K562 (cell line): ENCODE measurements around the gene PAK1IP1. TPM values are rescaled to one million over a fixed set of nuclear protein-coding genes. Genes with fewer than 3 reads are reported as not detected.
"Not testable (repeated sequence)": the region's sequence is repeated elsewhere in the genome, so short reads cannot be mapped to it uniquely, and the experiment has no call there.

Experiments
- ATAC-seq: fragments of 200-7000 bp; cut with Tn5 transposase; 3 replicates; pipeline ENCODE4 v1.9.1; 2020; ENCODE audit warnings: moderate library complexity
- BruUV-seq: library from RNA; stranded (reverse); fragments of 400-500 nt; replicated peaks from 2 replicates; lab custom pipeline; 2021; lab: Mats Ljungman, UMichigan
- CTCF ChIA-PET: fragments of 300-600 bp; formaldehyde crosslinking; extraction: SDS; loops from one replicate; lab custom pipeline; 2021; ENCODE audit warnings: low intra/inter-chr PET ratio; lab: Yijun Ruan, JAX
- POLR2A ChIA-PET: fragments of 300-600, 350-650 bp; sonication (Branson Sonifier 250); formaldehyde crosslinking; extraction: SDS; loops from one replicate; lab custom pipeline; 2021; ENCODE audit warnings: antibody characterized with exemption, inconsistent platforms; lab: Yijun Ruan, JAX
- DNase-seq, 4 experiments: peaks; one replicate each; pipeline versions ENCODE4 v3.0.0 to v3.0.0-alpha.2; 2011 to 2018; ENCODE audit warnings: low spot score in 3 of 4, mixed read lengths in 3 of 4; ENCODE audit errors: extremely low read depth in 1 of 4
- FAIRE-seq: peaks from 2 replicates; lab custom pipeline; 2011; peaks lifted over from hg19 to GRCh38; lab: Jason Lieb, UNC
- H2AFZ ChIP-seq: 2 replicates; pipeline ENCODE4 v1.6.0; 2011; ENCODE audit warnings: low read depth, low read length, control low read depth, inconsistent platforms
- H3K27ac ChIP-seq: fragments of 200-600 bp; 3 replicates; pipeline ENCODE4 v1.8.0; 2011; ENCODE audit warnings: low read depth, mild to moderate bottlenecking, control low read depth, inconsistent platforms, low read length, moderate library complexity, mixed read lengths; ENCODE audit errors: extremely low read depth
- H3K27me3 ChIP-seq, 2 experiments: fragments of 300-600 bp in 1 of 2; 2 replicates in 1 of 2; 3 replicates in 1 of 2; pipeline versions ENCODE4 v1.6.0 to v1.8.0; 2011; ENCODE audit warnings: inconsistent platforms in 2 of 2, low read length in 2 of 2, mild to moderate bottlenecking in 1 of 2, mixed read lengths in 1 of 2, moderate library complexity in 1 of 2; ENCODE audit not compliant: control insufficient read depth in 2 of 2, insufficient read depth in 2 of 2
- H3K36me3 ChIP-seq: fragments of 300-600 bp; 3 replicates; pipeline ENCODE4 v1.8.0; 2011; ENCODE audit warnings: mild to moderate bottlenecking, low read length, inconsistent platforms; ENCODE audit not compliant: control insufficient read depth, insufficient read depth
- H3K4me1 ChIP-seq, 2 experiments: fragments of 200-600 bp in 1 of 2; replicated peaks in 1 of 2; 2 replicates in 1 of 2; 3 replicates in 1 of 2; pipeline versions ENCODE4 v1.5.1 to v1.8.0; 2011; ENCODE audit warnings: inconsistent platforms in 2 of 2, low read length in 2 of 2, mild to moderate bottlenecking in 1 of 2, mixed read lengths in 1 of 2, moderate library complexity in 1 of 2; ENCODE audit not compliant: control insufficient read depth in 2 of 2, insufficient read depth in 2 of 2
- H3K4me2 ChIP-seq: 2 replicates; pipeline ENCODE4 v1.6.1; 2011; ENCODE audit warnings: low read length, control low read depth, inconsistent platforms, mixed read lengths; ENCODE audit not compliant: insufficient read depth
- H3K4me3 ChIP-seq: fragments of 200-600 bp; sonication (generic), shearing (Covaris generic); 2 replicates; pipeline ENCODE4 v1.5.1; 2016; ENCODE audit warnings: control low read depth, inconsistent platforms
- H3K79me2 ChIP-seq: fragments of 200-600 bp; 3 replicates; pipeline ENCODE4 v1.8.0; 2011; ENCODE audit warnings: low read length, inconsistent platforms; ENCODE audit not compliant: control insufficient read depth, insufficient read depth
- H3K9ac ChIP-seq, 2 experiments: 2 replicates each; pipeline versions ENCODE4 v1.6.0 to v1.6.1; 2011; ENCODE audit warnings: low read depth in 2 of 2, low read length in 2 of 2, control low read depth in 1 of 2, inconsistent platforms in 1 of 2, mild to moderate bottlenecking in 1 of 2, mixed read lengths in 1 of 2; ENCODE audit not compliant: insufficient read depth in 1 of 2
- H3K9me1 ChIP-seq: one replicate; pipeline ENCODE4 v1.6.0; 2011; ENCODE audit warnings: inconsistent platforms, mild to moderate bottlenecking, low read length, moderate library complexity; ENCODE audit not compliant: control insufficient read depth, insufficient read depth
- H3K9me3 ChIP-seq: replicated peaks from 2 replicates; pipeline ENCODE4 v1.5.1; 2011; ENCODE audit warnings: low read depth, low read length, inconsistent platforms; ENCODE audit not compliant: control insufficient read depth, insufficient read depth
- H4K20me1 ChIP-seq: replicated peaks from 2 replicates; pipeline ENCODE4 v1.6.1; 2011; ENCODE audit warnings: low read length, inconsistent platforms, mixed read lengths; ENCODE audit not compliant: control insufficient read depth, insufficient read depth
- ASH1L ChIP-seq: fragments of 450-650 bp; IDR thresholded peaks from 2 replicates; pipeline ENCODE4 v1.6.1; 2018; ENCODE audit warnings: borderline replicate concordance, mild to moderate bottlenecking, low read depth; ENCODE audit not compliant: partially characterized antibody
- C11orf30 ChIP-seq: fragments of 450-650 bp; IDR thresholded peaks from 2 replicates; pipeline ENCODE4 v1.6.1; 2016; ENCODE audit warnings: low read depth, mild to moderate bottlenecking
- CC2D1A ChIP-seq: fragments of 450-650 bp; IDR thresholded peaks from 2 replicates; pipeline ENCODE4 v1.6.1; 2017; ENCODE audit warnings: mild to moderate bottlenecking
- CHAMP1 ChIP-seq: fragments of 450-650 bp; IDR thresholded peaks from 2 replicates; pipeline ENCODE4 v1.6.1; 2016; ENCODE audit warnings: mild to moderate bottlenecking
- MAFG ChIP-seq: fragments of 450-650 bp; conservative IDR thresholded peaks from 2 replicates; pipeline ENCODE4 v1.6.1; 2016; ENCODE audit warnings: missing genetic modification characterization, missing compliant biosample characterization
- NFYB ChIP-seq: IDR thresholded peaks from 2 replicates; pipeline ENCODE4 v1.6.1; 2011; ENCODE audit warnings: mild to moderate bottlenecking, moderate library complexity; ENCODE audit not compliant: insufficient read length; ENCODE audit errors: extremely low read depth
- RBM25 ChIP-seq: fragments of 200-400 bp; formaldehyde crosslinking; IDR thresholded peaks from 2 replicates; pipeline ENCODE4 v1.6.1; 2018; ENCODE audit warnings: low read length, low read depth, moderate library complexity; ENCODE audit not compliant: severe bottlenecking
- SP1 ChIP-seq: sonication (generic); formaldehyde crosslinking; IDR thresholded peaks from 2 replicates; pipeline ENCODE4 v1.8.1; 2022; ENCODE audit warnings: mild to moderate bottlenecking, missing genetic modification reagents
- ZNF316 ChIP-seq: fragments of 450-650 bp; IDR thresholded peaks from 2 replicates; pipeline ENCODE4 v1.6.1; 2016
- WGBS: fragments of 100-300 bp; shearing (Covaris generic); methylation state at CpG from one replicate; pipeline ENCODE4 v1.1.6; 2016; ENCODE audit warnings: low coverage, mixed read lengths; ENCODE audit not compliant: insufficient coverage; ENCODE audit errors: missing lambda C conversion rate; 5-methylcytosine and 5-hydroxymethylcytosine counted together
- in situ Hi-C: fragments of 300-500 bp; cut with MboI; formaldehyde crosslinking; loops from 4 replicates; pipeline ENCODE4 v1.15.0; 2018; ENCODE audit warnings: inconsistent platforms, mixed read lengths
- intact Hi-C: fragments of 100-400 bp; cut with micrococcal nuclease; formaldehyde crosslinking; loops from 2 replicates; pipeline ENCODE4 v1.14.2; 2022
- polyA plus RNA-seq, 8 experiments: library from polyadenylated mRNA; depleted of rRNA in 4 of 8; stranded (reverse) in 5 of 8; unstranded in 3 of 8; fragments of >200 nt; fragmentation: Nextera tagmentation in 2 of 8; fragmentation: Illumina TruSeq in 1 of 8; extraction: Ambion mirVana in 2 of 8; extraction: Trizol in 1 of 8; gene quantifications; 2 replicates each; pipeline versions ENCODE4 v1.2.1 to v1.2.3, GENCODE V29; 2011 to 2014; ENCODE audit warnings: inconsistent platforms in 1 of 8, missing spikeins in 1 of 8
- total RNA-seq, 7 experiments: library from RNA; depleted of rRNA in 6 of 7; stranded (reverse); fragments of >200 nt in 6 of 7; fragmentation: Illumina TruSeq in 2 of 7; extraction: Trizol in 2 of 7; gene quantifications; 2 replicates each; pipeline versions ENCODE4 v1.2.1 to v1.2.3, GENCODE V29; 2011 to 2021; ENCODE audit warnings: low replicate concordance in 1 of 7

The PAK1IP1 gene
- total and polyA plus RNA-seq, 9 of the 15 experiments (the other 6 are each of a cell fraction or from before 2014, with no cell fraction given) = 50.0 to 200 (median 87.0) TPM

DNA sequence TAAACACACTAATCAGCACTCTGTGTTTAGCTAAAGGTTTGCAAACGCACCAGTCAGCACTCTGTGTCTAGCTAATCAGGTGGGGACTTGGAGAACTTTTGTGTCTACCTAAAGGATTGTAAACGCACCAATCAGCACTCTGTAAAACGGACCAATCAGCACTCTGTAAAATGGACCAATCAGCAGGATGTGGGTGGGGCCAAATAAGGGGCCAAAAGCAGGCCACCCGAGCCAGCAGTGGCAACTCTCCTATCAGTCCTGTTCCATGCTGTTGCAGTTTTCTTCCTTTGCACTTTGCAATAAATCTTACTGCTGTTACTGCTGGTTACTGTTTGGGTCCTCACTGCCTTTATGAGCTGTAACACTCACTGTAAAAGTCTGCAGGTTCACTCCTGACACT is 46.9 kb downstream of the PAK1IP1 start:
- ATAC-seq = peak; percentile 36
- BruUV-seq, CTCF ChIA-PET, H3K9ac ChIP-seq, H3K4me3 ChIP-seq, H3K79me2 ChIP-seq, H3K36me3 ChIP-seq, H3K27me3 ChIP-seq, DNase-seq, H3K27ac ChIP-seq, intact Hi-C loops, H2AFZ ChIP-seq, H4K20me1 ChIP-seq, H3K9me3 ChIP-seq, H3K9me1 ChIP-seq, in situ Hi-C loops, H3K4me2 ChIP-seq, FAIRE-seq: not testable (repeated sequence)
- peaks cover 11 to 18% of the 10 kb centered on the region in 2 experiments for H3K4me1 ChIP-seq
- POLR2A ChIA-PET = interaction anchor here (0.6 to 2.0 kb wide), 4 partner anchors 8 to 641 kb away, joined by 3 to 10 read pairs (median 6); partner anchors contain the start of gene TMEM14C
- TF ChIP-seq ASH1L = peak; percentile 53
- peak; percentile 48 for TF ChIP-seq C11orf30
- TF ChIP-seq CHAMP1 = 0 out of 2 replicates have a peak, but pooled peaks have one; percentile 57
- TF ChIP-seq MAFG = peak; percentile 15; the same call in 1 of the 2 replicates
- TF ChIP-seq SP1 (CRISPR knock-in tag) = peak; percentile 60; the same call in 1 of the 2 replicates
- peak; percentile 58 for TF ChIP-seq CC2D1A
- TF ChIP-seq NFYB = peak; percentile 91
- peak; percentile 82 for TF ChIP-seq RBM25
- peak; percentile 81 for TF ChIP-seq ZNF316
- whole genome bisulfite sequencing = 66% methylated on average over 4 of the region's 4 CpGs
